IMR-90 (cell line): Measurements from ENCODE around the gene CYP8B1. TPM values are rescaled to one million over a fixed set of nuclear protein-coding genes. Genes with fewer than 3 reads are reported as not detected.

ENCODE experiments used
- ATAC-seq: fragments of 200-7000 bp; cut with Tn5 transposase; 2 replicates; pipeline ENCODE4 v1.9.1; 2020; ENCODE audit warnings: low read depth, mild to moderate bottlenecking, moderate library complexity
- BruUV-seq: library from RNA; stranded (reverse); fragments of 400-500 nt; replicated peaks from 2 replicates; lab custom pipeline; 2021; lab: Mats Ljungman, UMichigan
- CTCF ChIA-PET: fragments of 300-600 bp; formaldehyde crosslinking; extraction: SDS; loops from one replicate; lab custom pipeline; 2021; ENCODE audit warnings: antibody characterized with exemption; lab: Yijun Ruan, JAX
- POLR2A ChIA-PET: fragments of 300-600 bp; sonication (Branson Sonifier 250); formaldehyde crosslinking; loops from one replicate; lab custom pipeline; 2022; ENCODE audit warnings: antibody characterized with exemption; ENCODE audit not compliant: unreplicated experiment; lab: Charles Lee
- DNase-seq: peaks from one replicate; pipeline ENCODE4 v3.0.0; 2013
- H2AFZ ChIP-seq: replicated peaks from 2 replicates; pipeline ENCODE3; 2013; ENCODE audit warnings: low read length, mild to moderate bottlenecking; ENCODE audit not compliant: poor library complexity
- H2AK5ac ChIP-seq: 2 replicates; pipeline ENCODE4 v1.6.1; 2013; ENCODE audit warnings: low read depth, low read length, inconsistent platforms
- H2AK9ac ChIP-seq: replicated peaks from 2 replicates; pipeline ENCODE3; 2013; ENCODE audit warnings: mild to moderate bottlenecking, low read depth, low read length, moderate library complexity; ENCODE audit not compliant: poor library complexity
- H2BK120ac ChIP-seq: 2 replicates; pipeline ENCODE4 v1.6.1; 2013; ENCODE audit warnings: low read depth, low read length, inconsistent platforms
- H2BK15ac ChIP-seq: 3 replicates; pipeline ENCODE4 v1.6.1; 2013; ENCODE audit warnings: low read depth, low read length, inconsistent platforms
- H2BK20ac ChIP-seq: 2 replicates; pipeline ENCODE4 v1.6.1; 2013; ENCODE audit warnings: low read depth, mild to moderate bottlenecking, inconsistent platforms, low read length, moderate library complexity
- H2BK5ac ChIP-seq: 2 replicates; pipeline ENCODE4 v1.6.1; 2013; ENCODE audit warnings: mild to moderate bottlenecking, low read depth, low read length, inconsistent platforms; ENCODE audit not compliant: poor library complexity, severe bottlenecking
- H3K14ac ChIP-seq: replicated peaks from 2 replicates; pipeline ENCODE4 v1.6.1; 2013; ENCODE audit warnings: low read depth, low read length, inconsistent platforms
- H3K18ac ChIP-seq: 2 replicates; pipeline ENCODE4 v1.6.1; 2013; ENCODE audit warnings: low read depth, low read length, control low read depth
- H3K23ac ChIP-seq: 2 replicates; pipeline ENCODE4 v1.6.1; 2013; ENCODE audit warnings: low read depth, low read length, inconsistent platforms
- H3K27ac ChIP-seq: 2 replicates; pipeline ENCODE4 v1.5.1; 2013; ENCODE audit warnings: mild to moderate bottlenecking, control low read depth, low read length; ENCODE audit not compliant: insufficient read depth
- H3K27me3 ChIP-seq: 2 replicates; pipeline ENCODE4 v1.6.1; 2013; ENCODE audit warnings: low read length; ENCODE audit not compliant: control insufficient read depth, insufficient read depth
- H3K36me3 ChIP-seq: 2 replicates; pipeline ENCODE4 v1.6.1; 2013; ENCODE audit warnings: low read length, mixed read lengths; ENCODE audit not compliant: control insufficient read depth, insufficient read depth
- H3K4ac ChIP-seq: 2 replicates; pipeline ENCODE4 v1.6.1; 2013; ENCODE audit warnings: low read depth, low read length, inconsistent platforms
- H3K4me1 ChIP-seq: 2 replicates; pipeline ENCODE4 v1.6.1; 2013; ENCODE audit warnings: low read length, mixed read lengths; ENCODE audit not compliant: control insufficient read depth, insufficient read depth
- H3K4me2 ChIP-seq: 2 replicates; pipeline ENCODE4 v1.6.1; 2013; ENCODE audit warnings: low read depth, mild to moderate bottlenecking, control low read depth, low read length, moderate library complexity
- H3K4me3 ChIP-seq: 2 replicates; pipeline ENCODE4 v1.5.1; 2013; ENCODE audit warnings: low read depth, mild to moderate bottlenecking, control low read depth, low read length, moderate library complexity; ENCODE audit not compliant: insufficient read depth
- H3K56ac ChIP-seq: 2 replicates; pipeline ENCODE4 v1.6.1; 2013; ENCODE audit warnings: low read length, inconsistent platforms; ENCODE audit not compliant: insufficient read depth; ENCODE audit errors: extremely low read depth
- H3K79me1 ChIP-seq, 2 experiments: 2 replicates each; pipeline ENCODE4 v1.6.1; 2013; ENCODE audit warnings: low read length in 2 of 2, inconsistent platforms in 1 of 2, low read depth in 1 of 2
- H3K9ac ChIP-seq: 2 replicates; pipeline ENCODE4 v1.6.1; 2013; ENCODE audit warnings: low read depth, low read length, control low read depth
- H3K9me1 ChIP-seq: 2 replicates; pipeline ENCODE4 v1.6.1; 2013; ENCODE audit warnings: low read length, inconsistent platforms; ENCODE audit not compliant: insufficient read depth
- H3K9me3 ChIP-seq: 2 replicates; pipeline ENCODE4 v1.6.1; 2013; ENCODE audit warnings: low read length; ENCODE audit not compliant: control insufficient read depth, insufficient read depth
- H4K20me1 ChIP-seq: 2 replicates; pipeline ENCODE4 v1.6.1; 2013; ENCODE audit warnings: low read length, inconsistent platforms; ENCODE audit not compliant: insufficient read depth
- H4K5ac ChIP-seq: 2 replicates; pipeline ENCODE4 v1.6.1; 2013; ENCODE audit warnings: mild to moderate bottlenecking, low read depth, low read length, control low read depth
- H4K8ac ChIP-seq, 2 experiments: 2 replicates each; pipeline ENCODE4 v1.6.1; 2013; ENCODE audit warnings: low read depth in 2 of 2, low read length in 2 of 2, control low read depth in 1 of 2, inconsistent platforms in 1 of 2
- H4K91ac ChIP-seq: 2 replicates; pipeline ENCODE4 v1.6.1; 2013; ENCODE audit warnings: low read depth, low read length, inconsistent platforms; ENCODE audit not compliant: insufficient read depth
- BHLHE40 ChIP-seq: fragments of 150-350 bp; IDR thresholded peaks from 2 replicates; pipeline ENCODE4 v1.6.1; 2016; ENCODE audit warnings: mild to moderate bottlenecking, low read depth, low read length
- CEBPB ChIP-seq: IDR thresholded peaks from 2 replicates; pipeline ENCODE4 v1.6.1; 2012; ENCODE audit warnings: low read depth, low read length, improper control_type of control experiment
- CHD1 ChIP-seq: IDR thresholded peaks from 2 replicates; pipeline ENCODE4 v1.6.1; 2012; ENCODE audit warnings: low read depth, low read length, improper control_type of control experiment
- CTCF ChIP-seq: conservative IDR thresholded peaks from 2 replicates; pipeline ENCODE4 v1.5.1; 2012; ENCODE audit warnings: mild to moderate bottlenecking, low read depth, low read length, improper control_type of control experiment
- ELK1 ChIP-seq: fragments of 150-350 bp; IDR thresholded peaks from 2 replicates; pipeline ENCODE4 v1.6.1; 2016; ENCODE audit warnings: low read depth, mild to moderate bottlenecking, low read length, moderate library complexity, borderline replicate concordance
- FOS ChIP-seq: fragments of 150-350 bp; IDR thresholded peaks from 2 replicates; pipeline ENCODE4 v1.6.1; 2016; ENCODE audit warnings: low read depth, low read length
- MAFK ChIP-seq: IDR thresholded peaks from 2 replicates; pipeline ENCODE4 v1.6.1; 2012; ENCODE audit warnings: low read depth, low read length, improper control_type of control experiment
- MAZ ChIP-seq: IDR thresholded peaks from 2 replicates; pipeline ENCODE4 v1.6.1; 2012; ENCODE audit warnings: low read depth, mild to moderate bottlenecking, low read length, improper control_type of control experiment, moderate library complexity, borderline replicate concordance
- MXI1 ChIP-seq: IDR thresholded peaks from 2 replicates; pipeline ENCODE4 v1.6.1; 2012; ENCODE audit warnings: low read depth, mild to moderate bottlenecking, low read length, moderate library complexity, borderline replicate concordance
- NFE2L2 ChIP-seq: fragments of 150-350 bp; IDR thresholded peaks from 2 replicates; pipeline ENCODE4 v1.6.1; 2016; ENCODE audit warnings: low read depth, mild to moderate bottlenecking, low read length
- POLR2A ChIP-seq: IDR thresholded peaks from 2 replicates; pipeline ENCODE4 v1.6.1; 2012; ENCODE audit warnings: mild to moderate bottlenecking, low read depth, low read length
- RAD21 ChIP-seq: IDR thresholded peaks from 2 replicates; pipeline ENCODE4 v1.6.1; 2012; ENCODE audit warnings: low read length, improper control_type of control experiment
- RCOR1 ChIP-seq: IDR thresholded peaks from 2 replicates; pipeline ENCODE4 v1.6.1; 2012; ENCODE audit warnings: mild to moderate bottlenecking, low read length, improper control_type of control experiment; ENCODE audit not compliant: insufficient replicate concordance
- RFX5 ChIP-seq: IDR thresholded peaks from 2 replicates; pipeline ENCODE4 v1.8.0; 2012; ENCODE audit warnings: low read depth, mild to moderate bottlenecking, low read length, moderate library complexity
- SMC3 ChIP-seq: fragments of 150-350 bp; IDR thresholded peaks from 2 replicates; pipeline ENCODE4 v1.6.1; 2016; ENCODE audit warnings: low read depth, mild to moderate bottlenecking, antibody characterized with exemption, low read length, moderate library complexity
- USF2 ChIP-seq: fragments of 150-350 bp; IDR thresholded peaks from 2 replicates; pipeline ENCODE4 v1.6.1; 2017; ENCODE audit warnings: mild to moderate bottlenecking, antibody characterized with exemption, low read length, low read depth
- WGBS, 2 experiments: methylation state at CpG; one replicate each; pipeline versions ENCODE4 v1.1.5 to v1.1.7; 2013; ENCODE audit warnings: missing lambda C conversion rate in 2 of 2; ENCODE audit not compliant: insufficient read length in 1 of 2; ENCODE audit errors: extremely low coverage in 2 of 2; 5-methylcytosine and 5-hydroxymethylcytosine counted together
- dilution Hi-C: fragments of 300-500 bp; cut with HindIII; formaldehyde crosslinking; loops from one replicate; pipeline ENCODE4 v1.14.3; 2018; ENCODE audit warnings: low sequenced_read_pairs; ENCODE audit not compliant: unreplicated experiment
- in situ Hi-C: fragments of 300-500 bp; cut with MboI; formaldehyde crosslinking; loops from 3 replicates; pipeline ENCODE4 v1.14.3; 2019; ENCODE audit warnings: low sequenced_read_pairs, inconsistent platforms, mixed read lengths
- intact Hi-C: fragments of 100-400 bp; cut with micrococcal nuclease; formaldehyde crosslinking; loops from 2 replicates; pipeline ENCODE4 v1.10.0; 2022
- polyA plus RNA-seq, 3 experiments: library from polyadenylated mRNA; depleted of rRNA; stranded (reverse); fragments of >200 nt; gene quantifications; 2 replicates each; pipeline ENCODE4 v1.2.3, GENCODE V29; 2012; ENCODE audit warnings: low replicate concordance in 1 of 3
- total RNA-seq: library from RNA; depleted of rRNA; stranded (reverse); fragments of >200 nt; gene quantifications from 2 replicates; pipeline ENCODE4 v1.2.3, GENCODE V29; 2012

Gene CYP8B1
- total and polyA plus RNA-seq, 2 of the 4 experiments (the other 2 are of a cell fraction), result not detected

- H3K27ac ChIP-seq, result no peak overlapping the region
- no CpG with 5 or more reads among the region's 4 CpGs for WGBS, 2 experiments
- no peak overlapping the region for H3K18ac ChIP-seq
- no peak overlapping the region for H3K4me3 ChIP-seq
- no peaks in the 10 kb centered on the region for H3K79me1 ChIP-seq
- H4K91ac ChIP-seq, result no peak overlapping the region
- no peaks in the 10 kb centered on the region for H3K4me1 ChIP-seq
- no peak overlapping the region for H2BK120ac ChIP-seq
- no peak overlapping the region for H2AK5ac ChIP-seq
- H3K4ac ChIP-seq, result no peak overlapping the region
- no peak overlapping the region for H3K56ac ChIP-seq
- no TSS peak for BruUV-seq
- no peak overlapping the region for H4K8ac ChIP-seq
- H3K27me3 ChIP-seq, result peaks cover 35% of the 10 kb centered on the region
- H3K4me2 ChIP-seq, result no peak overlapping the region
- in situ Hi-C loops, result loop anchor here (5.0 kb wide), 1 partner anchor 56 kb away; no protein-coding TSS in a partner anchor
- no peak overlapping the region for H2AFZ ChIP-seq
- no peak overlapping the region for H2BK20ac ChIP-seq
- POLR2A ChIA-PET, result no interaction called here
- no peak overlapping the region for H2BK5ac ChIP-seq
- CTCF ChIA-PET, result interaction anchor here (1.2 to 1.5 kb wide), 2 partner anchors 58 to 59 kb away, joined by 4 read pairs; no protein-coding TSS in a partner anchor
- intact Hi-C loops, result loop anchor here (5.0 kb wide), 1 partner anchor 591 kb away; no protein-coding TSS in a partner anchor
- TF ChIP-seq MAZ, result no peak
- no peak for TF ChIP-seq MXI1
- TF ChIP-seq ELK1, result no peak
- TF ChIP-seq CHD1, result no peak
- TF ChIP-seq MAFK, result no peak
- no peak for TF ChIP-seq POLR2A
- TF ChIP-seq SMC3, result no peak
- TF ChIP-seq FOS, result no peak
- no peak for TF ChIP-seq USF2
- no peak for TF ChIP-seq CTCF
- TF ChIP-seq RAD21, result no peak
- TF ChIP-seq RCOR1, result no peak
- TF ChIP-seq RFX5, result no peak
- TF ChIP-seq CEBPB, result no peak
- no peak for TF ChIP-seq BHLHE40
- TF ChIP-seq NFE2L2, result no peak
- no peaks in the 10 kb centered on the region for H3K36me3 ChIP-seq
- no peaks in the 10 kb centered on the region for H4K20me1 ChIP-seq
- no peak overlapping the region for H4K5ac ChIP-seq
- no peak for ATAC-seq
- H2BK15ac ChIP-seq, result no peak overlapping the region
- no peaks in the 10 kb centered on the region for H3K9me3 ChIP-seq
- dilution Hi-C loops, result no loop called here
- no peak overlapping the region for H3K14ac ChIP-seq
- H3K23ac ChIP-seq, result no peak overlapping the region
- DNase-seq, result no peak
- no peaks in the 10 kb centered on the region for H3K9me1 ChIP-seq
- H2AK9ac ChIP-seq, result no peak overlapping the region
- H3K9ac ChIP-seq, result no peak overlapping the region
These were observed 37.1 kb downstream of the CYP8B1 start for GRCh38 chr3:42838571-42838970.
